Neural crest cell (in vitro differentiated cells): Measurements from ENCODE around the gene EEF1E1. TPM values are rescaled to one million over a fixed set of nuclear protein-coding genes. Genes with fewer than 3 reads are reported as not detected.

Source experiments
- DNase-seq: peaks from one replicate; pipeline ENCODE4 v3.0.0; 2021; ENCODE audit warnings: low read depth, mixed read lengths, low spot score
- H3K27ac Mint-ChIP-seq: one replicate; pipeline ENCODE4 v1.8.0; 2021; ENCODE audit warnings: mild to moderate bottlenecking, mixed read lengths; ENCODE audit not compliant: unreplicated experiment
- H3K27me3 Mint-ChIP-seq: 2 replicates; pipeline ENCODE4 v1.8.0; 2021; ENCODE audit warnings: low read depth, mild to moderate bottlenecking, mixed read lengths
- H3K36me3 Mint-ChIP-seq: 2 replicates; pipeline ENCODE4 v1.8.0; 2021; ENCODE audit warnings: low read depth, mild to moderate bottlenecking, mixed read lengths
- H3K4me1 Mint-ChIP-seq: 2 replicates; pipeline ENCODE4 v1.8.0; 2021; ENCODE audit warnings: mixed read lengths
- H3K4me3 Mint-ChIP-seq: one replicate; pipeline ENCODE4 v1.8.0; 2021; ENCODE audit warnings: mild to moderate bottlenecking, mixed read lengths
- H3K9me3 Mint-ChIP-seq: 2 replicates; pipeline ENCODE4 v1.8.0; 2021; ENCODE audit warnings: mixed read lengths
- CTCF ChIP-seq: fragments of 200-600 bp; sonication (generic); conservative IDR thresholded peaks from 2 replicates; pipeline ENCODE4 v1.5.0; 2021; ENCODE audit warnings: antibody characterized with exemption, mild to moderate bottlenecking
- total RNA-seq: library from RNA; stranded (reverse); gene quantifications from 2 replicates; pipeline ENCODE4 v1.2.1, GENCODE V29; 2021

The EEF1E1 gene
- total RNA-seq, 1 donor from 2014 or later: 49.9 TPM

- no peak for TF ChIP-seq CTCF
- H3K36me3 Mint-ChIP-seq: no peaks in the 10 kb centered on the region
- no peak overlapping the region for H3K27ac Mint-ChIP-seq
- H3K9me3 Mint-ChIP-seq: no peaks in the 10 kb centered on the region
- H3K4me3 Mint-ChIP-seq: no peak overlapping the region
- DNase-seq: no peak
- H3K27me3 Mint-ChIP-seq: peaks cover 7% of the 10 kb centered on the region
- peaks cover 8% of the 10 kb centered on the region for H3K4me1 Mint-ChIP-seq
Measured at GRCh38 chr6:8135276-8135675, 32.9 kb upstream of the EEF1E1 start.

GRCh38 chr6:8132130-8132529 is 29.8 kb upstream of the EEF1E1 start:
- DNase-seq: no peak
- H3K27ac Mint-ChIP-seq: no peak overlapping the region

GRCh38 chr6:8131265-8131897 is 29.0 kb upstream of the EEF1E1 start:
- peaks cover 13% of the 10 kb centered on the region for H3K27me3 Mint-ChIP-seq
- TF ChIP-seq CTCF: peak; percentile 85
- no peaks in the 10 kb centered on the region for H3K36me3 Mint-ChIP-seq
- no peak overlapping the region for H3K27ac Mint-ChIP-seq
- H3K4me1 Mint-ChIP-seq: peaks cover 4% of the 10 kb centered on the region
- H3K4me3 Mint-ChIP-seq: no peak overlapping the region
- no peaks in the 10 kb centered on the region for H3K9me3 Mint-ChIP-seq
- DNase-seq: peak; percentile 72

More at GRCh38 chr6:8132130-8132529, 29.8 kb upstream of the EEF1E1 start:
- Mint-ChIP-seq H3K27me3 (peaks cover 13% of the 10 kb centered on the region), H3K4me3 (no peak overlapping the region), H3K9me3 (no peaks in the 10 kb centered on the region), H3K36me3 (no peaks in the 10 kb centered on the region), H3K4me1 (peaks cover 4% of the 10 kb centered on the region)
- TF ChIP-seq CTCF: no peak

- TF ChIP-seq CTCF: no peak
- Mint-ChIP-seq H3K36me3 (no peaks in the 10 kb centered on the region), H3K27me3 (peaks cover 13% of the 10 kb centered on the region), H3K9me3 (no peaks in the 10 kb centered on the region), H3K4me3 (no peak overlapping the region), H3K27ac (no peak overlapping the region), H3K4me1 (peaks cover 4% of the 10 kb centered on the region)
- no peak for DNase-seq
Measured at GRCh38 chr6:8130399-8130798, 28.1 kb upstream of the EEF1E1 start.

GRCh38 chr6:8123236-8123635 is 20.9 kb upstream of the EEF1E1 start:
- H3K4me3 Mint-ChIP-seq: no peak overlapping the region
- H3K27ac Mint-ChIP-seq: no peak overlapping the region
- H3K27me3 Mint-ChIP-seq: no peaks in the 10 kb centered on the region
- no peaks in the 10 kb centered on the region for H3K9me3 Mint-ChIP-seq
- H3K36me3 Mint-ChIP-seq: no peaks in the 10 kb centered on the region
- no peak for DNase-seq
- H3K4me1 Mint-ChIP-seq: no peaks in the 10 kb centered on the region
- no peak for TF ChIP-seq CTCF
